ENCODE data around the gene CBX4. TPM values are rescaled to one million over a fixed set of nuclear protein-coding genes. Genes with fewer than 3 reads are reported as not detected.

The CBX4 gene
- polyA plus RNA-seq, 1 donor from 2014 or later: 31.9 TPM

DNA sequence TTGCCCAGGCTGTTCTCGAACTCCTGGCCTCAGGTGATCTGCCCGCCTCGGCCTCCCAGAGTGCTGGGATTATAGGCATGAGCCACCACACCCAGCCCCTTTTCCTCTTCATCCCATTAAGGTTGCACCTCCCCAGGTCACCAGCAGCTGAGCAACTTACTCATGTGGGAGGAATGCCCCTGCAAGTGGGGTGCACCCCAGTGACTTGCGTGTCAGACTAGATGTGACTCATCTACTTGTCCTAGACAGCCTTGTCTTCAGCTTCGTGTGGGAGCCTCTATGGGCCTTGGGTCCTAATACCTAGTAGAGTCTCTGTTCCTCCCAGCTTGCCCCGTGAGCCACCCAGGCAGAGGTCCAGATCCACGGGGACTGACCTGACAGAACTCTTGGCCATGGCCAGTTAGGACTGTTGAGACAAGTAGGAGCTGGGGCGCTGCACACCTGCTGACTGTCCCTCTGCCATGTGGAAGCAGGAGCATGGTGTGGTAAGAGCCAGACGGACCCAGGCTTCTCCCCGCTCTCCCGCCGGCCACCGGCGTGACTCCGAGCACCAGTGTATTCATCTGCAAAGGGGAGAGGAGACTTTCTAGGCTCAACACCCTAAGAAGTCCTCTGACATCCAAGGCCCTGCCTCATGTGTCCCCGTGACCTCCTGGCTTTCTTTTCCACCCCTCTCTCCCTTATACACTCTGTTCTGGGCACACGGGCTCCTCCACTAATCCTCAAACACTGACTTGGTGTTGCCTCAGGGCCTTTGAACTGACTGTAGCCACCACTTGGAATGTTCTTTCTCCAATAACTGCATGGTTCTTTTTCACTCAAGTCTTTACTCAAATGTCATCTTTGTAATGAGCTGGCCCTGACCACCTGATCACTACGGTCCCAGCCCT, 11.6 kb upstream of the CBX4 start:
- Histone ChIP-seq H4K20me1 (ENCODE audit: insufficient read depth) (no peaks in the 10 kb centered on the region), H3K9me2 (ENCODE audit: insufficient read depth, low read length) (no peaks in the 10 kb centered on the region), H2AFZ (ENCODE audit: low read depth, low read length) (no peak overlapping the region), H3K79me2 (replicated peaks; ENCODE audit: insufficient read depth, low read length) (no peaks in the 10 kb centered on the region), H3K27me3 (ENCODE audit: insufficient read depth, low read depth, low read length) (no peaks in the 10 kb centered on the region), H3K4me3 (ENCODE audit: low read length) (no peak overlapping the region), H3K27ac (ENCODE audit: low read length) (no peak overlapping the region), H3K36me3 (ENCODE audit: insufficient read depth, low read length) (no peaks in the 10 kb centered on the region), H3K9me3 (ENCODE audit: low read length) (no peaks in the 10 kb centered on the region), H3K4me2 (ENCODE audit: low read length) (no peak overlapping the region), H3K9ac (ENCODE audit: low read length) (no peak overlapping the region), H3F3A (ENCODE audit: insufficient read depth, low read length, poor library complexity, severe bottlenecking) (no peaks in the 10 kb centered on the region)
- no peak for TF ChIP-seq EZH2 (IDR thresholded peaks at IDR 0.05; ENCODE audit: borderline replicate concordance, insufficient read depth, low read length, poor library complexity, severe bottlenecking)
- TF ChIP-seq, protein P1, sequence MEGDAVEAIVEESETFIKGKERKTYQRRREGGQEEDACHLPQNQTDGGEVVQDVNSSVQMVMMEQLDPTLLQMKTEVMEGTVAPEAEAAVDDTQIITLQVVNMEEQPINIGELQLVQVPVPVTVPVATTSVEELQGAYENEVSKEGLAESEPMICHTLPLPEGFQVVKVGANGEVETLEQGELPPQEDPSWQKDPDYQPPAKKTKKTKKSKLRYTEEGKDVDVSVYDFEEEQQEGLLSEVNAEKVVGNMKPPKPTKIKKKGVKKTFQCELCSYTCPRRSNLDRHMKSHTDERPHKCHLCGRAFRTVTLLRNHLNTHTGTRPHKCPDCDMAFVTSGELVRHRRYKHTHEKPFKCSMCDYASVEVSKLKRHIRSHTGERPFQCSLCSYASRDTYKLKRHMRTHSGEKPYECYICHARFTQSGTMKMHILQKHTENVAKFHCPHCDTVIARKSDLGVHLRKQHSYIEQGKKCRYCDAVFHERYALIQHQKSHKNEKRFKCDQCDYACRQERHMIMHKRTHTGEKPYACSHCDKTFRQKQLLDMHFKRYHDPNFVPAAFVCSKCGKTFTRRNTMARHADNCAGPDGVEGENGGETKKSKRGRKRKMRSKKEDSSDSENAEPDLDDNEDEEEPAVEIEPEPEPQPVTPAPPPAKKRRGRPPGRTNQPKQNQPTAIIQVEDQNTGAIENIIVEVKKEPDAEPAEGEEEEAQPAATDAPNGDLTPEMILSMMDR (IDR thresholded peaks at IDR 0.05; ENCODE audit: poor library complexity, severe bottlenecking): no peak
- TF ChIP-seq, protein P2, sequence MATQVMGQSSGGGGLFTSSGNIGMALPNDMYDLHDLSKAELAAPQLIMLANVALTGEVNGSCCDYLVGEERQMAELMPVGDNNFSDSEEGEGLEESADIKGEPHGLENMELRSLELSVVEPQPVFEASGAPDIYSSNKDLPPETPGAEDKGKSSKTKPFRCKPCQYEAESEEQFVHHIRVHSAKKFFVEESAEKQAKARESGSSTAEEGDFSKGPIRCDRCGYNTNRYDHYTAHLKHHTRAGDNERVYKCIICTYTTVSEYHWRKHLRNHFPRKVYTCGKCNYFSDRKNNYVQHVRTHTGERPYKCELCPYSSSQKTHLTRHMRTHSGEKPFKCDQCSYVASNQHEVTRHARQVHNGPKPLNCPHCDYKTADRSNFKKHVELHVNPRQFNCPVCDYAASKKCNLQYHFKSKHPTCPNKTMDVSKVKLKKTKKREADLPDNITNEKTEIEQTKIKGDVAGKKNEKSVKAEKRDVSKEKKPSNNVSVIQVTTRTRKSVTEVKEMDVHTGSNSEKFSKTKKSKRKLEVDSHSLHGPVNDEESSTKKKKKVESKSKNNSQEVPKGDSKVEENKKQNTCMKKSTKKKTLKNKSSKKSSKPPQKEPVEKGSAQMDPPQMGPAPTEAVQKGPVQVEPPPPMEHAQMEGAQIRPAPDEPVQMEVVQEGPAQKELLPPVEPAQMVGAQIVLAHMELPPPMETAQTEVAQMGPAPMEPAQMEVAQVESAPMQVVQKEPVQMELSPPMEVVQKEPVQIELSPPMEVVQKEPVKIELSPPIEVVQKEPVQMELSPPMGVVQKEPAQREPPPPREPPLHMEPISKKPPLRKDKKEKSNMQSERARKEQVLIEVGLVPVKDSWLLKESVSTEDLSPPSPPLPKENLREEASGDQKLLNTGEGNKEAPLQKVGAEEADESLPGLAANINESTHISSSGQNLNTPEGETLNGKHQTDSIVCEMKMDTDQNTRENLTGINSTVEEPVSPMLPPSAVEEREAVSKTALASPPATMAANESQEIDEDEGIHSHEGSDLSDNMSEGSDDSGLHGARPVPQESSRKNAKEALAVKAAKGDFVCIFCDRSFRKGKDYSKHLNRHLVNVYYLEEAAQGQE (IDR thresholded peaks at IDR 0.05; ENCODE audit: borderline replicate concordance): no peak
- TF ChIP-seq TAF1 (IDR thresholded peaks at IDR 0.05; ENCODE audit: low read depth): no peak
- no peak for TF ChIP-seq POLR2AphosphoS5 (IDR thresholded peaks at IDR 0.05)
- no peak for TF ChIP-seq MXI1 (conservative IDR thresholded peaks at IDR 0.05; ENCODE audit: poor library complexity, severe bottlenecking)
- no peak for TF ChIP-seq RAD21 (conservative IDR thresholded peaks at IDR 0.05)
- no peak for TF ChIP-seq SMC3 (conservative IDR thresholded peaks at IDR 0.05; ENCODE audit: poor library complexity)
- no peak for TF ChIP-seq EP300 (conservative IDR thresholded peaks at IDR 0.05; ENCODE audit: poor library complexity, severe bottlenecking)

GRCh38 chr17:79849953-79850352, 10.7 kb upstream of the CBX4 start:
- no peak overlapping the region for H3K4me3 ChIP-seq (ENCODE audit: low read length)
- no peak overlapping the region for H3K27ac ChIP-seq (ENCODE audit: low read length)
- H2AFZ ChIP-seq (ENCODE audit: low read depth, low read length): no peak overlapping the region
- H3K9me3 ChIP-seq (ENCODE audit: low read length): no peaks in the 10 kb centered on the region
- H3K27me3 ChIP-seq (ENCODE audit: insufficient read depth, low read depth, low read length): peaks cover 5% of the 10 kb centered on the region
- H3K9me2 ChIP-seq (ENCODE audit: insufficient read depth, low read length): no peaks in the 10 kb centered on the region
- no peaks in the 10 kb centered on the region for H4K20me1 ChIP-seq (ENCODE audit: insufficient read depth)
- no peaks in the 10 kb centered on the region for H3F3A ChIP-seq (ENCODE audit: insufficient read depth, low read length, poor library complexity, severe bottlenecking)
- no peak for TF ChIP-seq POLR2AphosphoS5 (IDR thresholded peaks at IDR 0.05)
- no peak for TF ChIP-seq RAD21 (conservative IDR thresholded peaks at IDR 0.05)
- TF ChIP-seq TAF1 (IDR thresholded peaks at IDR 0.05; ENCODE audit: low read depth): no peak
- TF ChIP-seq, protein P2 (IDR thresholded peaks at IDR 0.05; ENCODE audit: borderline replicate concordance): no peak
- no peak for TF ChIP-seq SMC3 (conservative IDR thresholded peaks at IDR 0.05; ENCODE audit: poor library complexity)
- H3K9ac ChIP-seq (ENCODE audit: low read length): no peak overlapping the region
- H3K79me2 ChIP-seq (replicated peaks; ENCODE audit: insufficient read depth, low read length): no peaks in the 10 kb centered on the region
- no peak overlapping the region for H3K4me2 ChIP-seq (ENCODE audit: low read length)
- H3K36me3 ChIP-seq (ENCODE audit: insufficient read depth, low read length): no peaks in the 10 kb centered on the region
